ENCODE measurements around the gene MDK. TPM values are rescaled to one million over a fixed set of nuclear protein-coding genes. Genes with fewer than 3 reads are reported as not detected.

MDK gene
- total and polyA plus RNA-seq, 4 donors: 2.3 to 41.8 (median 13.5) TPM

DNA sequence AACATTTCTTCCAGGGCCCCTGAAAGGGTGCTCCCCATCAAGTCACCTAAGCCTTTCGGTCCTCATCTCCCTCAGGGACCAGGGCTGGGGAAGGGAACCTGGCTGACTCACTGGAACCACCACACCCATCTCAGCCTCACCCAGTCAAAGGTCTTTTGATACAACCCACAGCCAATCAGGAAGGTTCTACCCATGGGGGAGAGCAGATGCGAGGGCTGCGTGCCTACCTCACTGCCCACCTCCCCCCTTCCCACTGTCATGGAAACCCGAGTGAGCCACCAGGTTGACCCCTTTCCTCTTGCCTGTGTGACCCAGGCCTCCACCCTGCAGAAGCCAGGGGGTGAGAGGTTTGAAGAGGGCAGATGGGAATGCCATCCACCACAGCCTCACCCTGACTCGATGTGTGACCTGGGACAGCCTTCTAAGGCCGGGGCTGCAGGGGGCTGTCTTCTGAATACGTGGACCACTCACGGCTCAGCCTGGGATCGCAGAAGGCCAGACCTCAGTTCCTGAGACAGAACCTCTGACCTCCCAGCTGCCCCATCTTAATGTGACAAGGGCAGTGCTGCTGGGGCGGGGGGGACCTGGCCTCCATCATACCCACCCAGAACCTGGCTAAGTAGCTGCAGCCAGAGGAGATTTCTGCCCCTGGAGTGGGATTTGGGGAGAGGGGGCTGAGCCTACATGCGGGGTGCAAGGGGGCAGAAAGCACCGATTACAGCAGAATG lies 2.7 kb downstream of the MDK start:
- no peak for DNase-seq (ENCODE audit: low spot score)
- Histone ChIP-seq H3K27ac (ENCODE audit: low read depth in 1 of 2, low read length in 2 of 2) (no peak overlapping the region), H3K36me3 (ENCODE audit: control insufficient read depth in 4 of 4, insufficient read depth in 3 of 4, low read depth in 1 of 4, low read length in 3 of 4) (no peaks in the 10 kb centered on the region), H3K4me3 (ENCODE audit: low read depth in 1 of 3, low read length in 3 of 3) (no peak overlapping the region), H3K4me1 (ENCODE audit: control insufficient read depth in 4 of 4, insufficient read depth in 4 of 4, low read length in 3 of 4) (peaks cover 4 to 16% (median 9%) of the 10 kb centered on the region in 4 donors), H3K27me3 (ENCODE audit: control insufficient read depth in 4 of 4, insufficient read depth in 4 of 4, low read length in 3 of 4) (peaks cover 0 to 8% (median 4%) of the 10 kb centered on the region in 4 donors), H3K9ac (ENCODE audit: low read depth in 1 of 2, low read length in 2 of 2) (no peak overlapping the region), H3K9me3 (ENCODE audit: control insufficient read depth in 4 of 4, low read length in 3 of 4) (no peaks in the 10 kb centered on the region)
- 90% methylated on average over 12 of the region's 12 CpGs for WGBS
- TF ChIP-seq, protein P1, sequence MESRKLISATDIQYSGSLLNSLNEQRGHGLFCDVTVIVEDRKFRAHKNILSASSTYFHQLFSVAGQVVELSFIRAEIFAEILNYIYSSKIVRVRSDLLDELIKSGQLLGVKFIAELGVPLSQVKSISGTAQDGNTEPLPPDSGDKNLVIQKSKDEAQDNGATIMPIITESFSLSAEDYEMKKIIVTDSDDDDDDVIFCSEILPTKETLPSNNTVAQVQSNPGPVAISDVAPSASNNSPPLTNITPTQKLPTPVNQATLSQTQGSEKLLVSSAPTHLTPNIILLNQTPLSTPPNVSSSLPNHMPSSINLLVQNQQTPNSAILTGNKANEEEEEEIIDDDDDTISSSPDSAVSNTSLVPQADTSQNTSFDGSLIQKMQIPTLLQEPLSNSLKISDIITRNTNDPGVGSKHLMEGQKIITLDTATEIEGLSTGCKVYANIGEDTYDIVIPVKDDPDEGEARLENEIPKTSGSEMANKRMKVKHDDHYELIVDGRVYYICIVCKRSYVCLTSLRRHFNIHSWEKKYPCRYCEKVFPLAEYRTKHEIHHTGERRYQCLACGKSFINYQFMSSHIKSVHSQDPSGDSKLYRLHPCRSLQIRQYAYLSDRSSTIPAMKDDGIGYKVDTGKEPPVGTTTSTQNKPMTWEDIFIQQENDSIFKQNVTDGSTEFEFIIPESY (IDR thresholded peaks at IDR 0.05): no peak
- TF ChIP-seq GABPA (IDR thresholded peaks at IDR 0.05 in 1 of 2, conservative IDR thresholded peaks at IDR 0.05 in 1 of 2): no peak

DNA sequence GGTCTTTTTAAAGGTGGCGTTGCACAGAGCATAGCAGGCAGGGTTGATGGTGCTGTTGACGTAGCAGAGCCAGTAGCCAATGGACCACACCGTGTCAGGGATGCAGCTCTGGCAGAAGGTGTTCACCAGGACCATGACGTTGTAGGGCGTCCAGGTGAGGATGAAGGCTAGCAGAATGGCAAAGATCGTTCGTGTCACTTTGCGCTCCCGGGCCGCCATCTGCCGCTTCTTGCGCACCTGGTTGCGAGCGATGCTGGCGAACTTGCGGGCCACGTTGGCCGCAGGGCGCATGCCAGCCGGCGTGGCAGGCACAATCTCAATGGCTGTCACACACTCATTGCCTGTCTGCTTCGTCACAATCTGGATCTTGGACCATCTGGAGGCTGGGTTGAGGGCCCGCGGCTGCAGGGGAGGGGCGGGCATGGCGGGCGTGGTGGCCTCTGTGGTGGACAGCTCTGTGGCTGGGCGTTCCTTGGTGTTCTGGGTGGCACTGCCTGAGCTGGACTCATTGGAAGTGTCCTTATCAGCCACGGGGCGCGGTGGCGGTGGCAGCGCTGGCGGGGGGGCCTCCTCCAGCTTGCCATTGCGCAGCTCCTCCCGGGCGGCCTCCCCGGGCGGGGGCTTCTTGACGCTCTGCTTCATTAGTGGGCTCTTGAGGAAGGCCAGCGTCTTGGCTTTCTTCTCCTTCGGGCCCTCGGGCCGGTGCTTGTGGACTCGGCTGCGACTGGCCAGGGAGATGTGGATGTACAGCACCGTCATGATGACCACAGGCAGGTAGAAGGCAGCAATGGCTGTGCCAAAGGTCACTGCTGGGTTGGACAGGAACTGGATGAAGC lies 3.9 kb downstream of the MDK start:
- TF ChIP-seq, protein P2, sequence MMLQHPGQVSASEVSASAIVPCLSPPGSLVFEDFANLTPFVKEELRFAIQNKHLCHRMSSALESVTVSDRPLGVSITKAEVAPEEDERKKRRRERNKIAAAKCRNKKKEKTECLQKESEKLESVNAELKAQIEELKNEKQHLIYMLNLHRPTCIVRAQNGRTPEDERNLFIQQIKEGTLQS (IDR thresholded peaks at IDR 0.05): no peak
- TF ChIP-seq FOXA1 (IDR thresholded peaks at IDR 0.05) (no peak), NR2F2 (IDR thresholded peaks at IDR 0.05) (no peak), HNF4G (IDR thresholded peaks at IDR 0.05) (no peak), HNF4A (conservative IDR thresholded peaks at IDR 0.05) (no peak), JUND (IDR thresholded peaks at IDR 0.05) (no peak), SP1 (IDR thresholded peaks at IDR 0.05) (no peak), FOXA2 (IDR thresholded peaks at IDR 0.05) (no peak), EGR1 (IDR thresholded peaks at IDR 0.05; ENCODE audit: low read depth in 2 of 2) (no peak)
- 96% methylated on average over 47 of the region's 47 CpGs for WGBS
- no peak overlapping the region for H3K9ac ChIP-seq (ENCODE audit: low read depth in 1 of 2, low read length in 2 of 2)

DNA sequence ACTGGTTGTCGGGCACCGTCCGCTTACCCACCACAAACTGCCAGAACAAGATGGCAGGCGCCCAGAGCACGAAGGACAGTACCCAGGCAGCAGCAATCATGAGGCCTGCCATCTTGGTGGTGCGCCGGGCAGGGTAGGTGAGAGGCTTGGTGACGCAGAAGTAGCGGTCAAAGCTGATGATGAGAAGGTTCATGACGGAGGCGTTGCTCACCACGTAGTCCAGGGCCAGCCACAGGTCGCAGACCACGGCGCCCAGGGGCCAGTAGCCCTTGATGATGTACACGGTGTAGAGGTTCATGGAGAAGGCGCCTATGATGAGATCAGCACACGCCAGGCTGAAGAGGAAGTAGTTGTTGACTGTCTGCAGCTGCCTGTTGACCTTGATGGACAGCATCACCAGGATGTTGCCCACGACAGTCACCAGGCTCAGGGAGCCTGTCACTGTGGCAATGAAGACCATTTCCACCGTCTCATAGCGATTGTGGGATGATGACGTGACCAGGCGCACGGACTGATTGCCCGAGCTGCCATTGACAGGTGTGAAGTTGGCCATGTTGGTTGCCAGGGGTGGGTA lies 4.6 kb downstream of the MDK start:
- no peaks in the 10 kb centered on the region for H3K36me3 ChIP-seq (ENCODE audit: control insufficient read depth in 4 of 4, insufficient read depth in 3 of 4, low read depth in 1 of 4, low read length in 3 of 4)
- H3K9ac ChIP-seq (ENCODE audit: low read depth in 1 of 2, low read length in 2 of 2): no peak overlapping the region
- H3K4me3 ChIP-seq (ENCODE audit: low read depth in 1 of 3, low read length in 3 of 3): no peak overlapping the region
- no peak for DNase-seq (ENCODE audit: low spot score)
- peaks cover 9 to 28% (median 20%) of the 10 kb centered on the region in 4 donors for H3K4me1 ChIP-seq (ENCODE audit: control insufficient read depth in 4 of 4, insufficient read depth in 4 of 4, low read length in 3 of 4)
- H3K27me3 ChIP-seq (ENCODE audit: control insufficient read depth in 4 of 4, insufficient read depth in 4 of 4, low read length in 3 of 4): peaks cover 0 to 16% (median 8%) of the 10 kb centered on the region in 4 donors
- H3K27ac ChIP-seq (ENCODE audit: low read depth in 1 of 2, low read length in 2 of 2): no peak overlapping the region
- H3K9me3 ChIP-seq (ENCODE audit: control insufficient read depth in 4 of 4, low read length in 3 of 4): no peaks in the 10 kb centered on the region
- TF ChIP-seq HNF4A (conservative IDR thresholded peaks at IDR 0.05) (no peak), SP1 (IDR thresholded peaks at IDR 0.05) (no peak), RAD21 (IDR thresholded peaks at IDR 0.05) (no peak), FOXA1 (IDR thresholded peaks at IDR 0.05) (no peak), FOXA2 (IDR thresholded peaks at IDR 0.05) (no peak), NR2F2 (IDR thresholded peaks at IDR 0.05) (no peak), YY1 (IDR thresholded peaks at IDR 0.05) (no peak), JUND (IDR thresholded peaks at IDR 0.05) (no peak), TAF1 (conservative IDR thresholded peaks at IDR 0.05) (no peak), RXRA (IDR thresholded peaks at IDR 0.05) (no peak), GABPA (IDR thresholded peaks at IDR 0.05 in 1 of 2, conservative IDR thresholded peaks at IDR 0.05 in 1 of 2) (no peak)
- TF ChIP-seq, protein P3, sequence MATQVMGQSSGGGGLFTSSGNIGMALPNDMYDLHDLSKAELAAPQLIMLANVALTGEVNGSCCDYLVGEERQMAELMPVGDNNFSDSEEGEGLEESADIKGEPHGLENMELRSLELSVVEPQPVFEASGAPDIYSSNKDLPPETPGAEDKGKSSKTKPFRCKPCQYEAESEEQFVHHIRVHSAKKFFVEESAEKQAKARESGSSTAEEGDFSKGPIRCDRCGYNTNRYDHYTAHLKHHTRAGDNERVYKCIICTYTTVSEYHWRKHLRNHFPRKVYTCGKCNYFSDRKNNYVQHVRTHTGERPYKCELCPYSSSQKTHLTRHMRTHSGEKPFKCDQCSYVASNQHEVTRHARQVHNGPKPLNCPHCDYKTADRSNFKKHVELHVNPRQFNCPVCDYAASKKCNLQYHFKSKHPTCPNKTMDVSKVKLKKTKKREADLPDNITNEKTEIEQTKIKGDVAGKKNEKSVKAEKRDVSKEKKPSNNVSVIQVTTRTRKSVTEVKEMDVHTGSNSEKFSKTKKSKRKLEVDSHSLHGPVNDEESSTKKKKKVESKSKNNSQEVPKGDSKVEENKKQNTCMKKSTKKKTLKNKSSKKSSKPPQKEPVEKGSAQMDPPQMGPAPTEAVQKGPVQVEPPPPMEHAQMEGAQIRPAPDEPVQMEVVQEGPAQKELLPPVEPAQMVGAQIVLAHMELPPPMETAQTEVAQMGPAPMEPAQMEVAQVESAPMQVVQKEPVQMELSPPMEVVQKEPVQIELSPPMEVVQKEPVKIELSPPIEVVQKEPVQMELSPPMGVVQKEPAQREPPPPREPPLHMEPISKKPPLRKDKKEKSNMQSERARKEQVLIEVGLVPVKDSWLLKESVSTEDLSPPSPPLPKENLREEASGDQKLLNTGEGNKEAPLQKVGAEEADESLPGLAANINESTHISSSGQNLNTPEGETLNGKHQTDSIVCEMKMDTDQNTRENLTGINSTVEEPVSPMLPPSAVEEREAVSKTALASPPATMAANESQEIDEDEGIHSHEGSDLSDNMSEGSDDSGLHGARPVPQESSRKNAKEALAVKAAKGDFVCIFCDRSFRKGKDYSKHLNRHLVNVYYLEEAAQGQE (IDR thresholded peaks at IDR 0.05): no peak
- TF ChIP-seq, protein P1 (IDR thresholded peaks at IDR 0.05): no peak
- 96% methylated on average over 25 of the region's 25 CpGs for WGBS

More for the DNA sequence above, 3.9 kb downstream of the MDK start:
- Histone ChIP-seq H3K27ac (ENCODE audit: low read depth in 1 of 2, low read length in 2 of 2) (no peak overlapping the region), H3K9me3 (ENCODE audit: control insufficient read depth in 4 of 4, low read length in 3 of 4) (no peaks in the 10 kb centered on the region), H3K36me3 (ENCODE audit: control insufficient read depth in 4 of 4, insufficient read depth in 3 of 4, low read depth in 1 of 4, low read length in 3 of 4) (no peaks in the 10 kb centered on the region), H3K4me1 (ENCODE audit: control insufficient read depth in 4 of 4, insufficient read depth in 4 of 4, low read length in 3 of 4) (peaks cover 9 to 28% (median 19%) of the 10 kb centered on the region in 4 donors), H3K27me3 (ENCODE audit: control insufficient read depth in 4 of 4, insufficient read depth in 4 of 4, low read length in 3 of 4) (peaks cover 0 to 12% (median 7%) of the 10 kb centered on the region in 4 donors), H3K4me3 (ENCODE audit: low read depth in 1 of 3, low read length in 3 of 3) (no peak overlapping the region)
- no peak for DNase-seq (ENCODE audit: low spot score)
